AG08396 (cell line): ENCODE data around the gene EPHB1.
A peak's percentile ranks its signal among the peaks of the same experiment; 100 is the strongest.
"Not testable (repeated sequence)": the region's sequence is repeated elsewhere in the genome, so short reads cannot be mapped to it uniquely, and the experiment has no call there.

Experiments used
- DNase-seq: peaks from one replicate; pipeline ENCODE4 v3.0.0; 2012; ENCODE audit warnings: low spot score, mixed read lengths

Gene EPHB1

DNA sequence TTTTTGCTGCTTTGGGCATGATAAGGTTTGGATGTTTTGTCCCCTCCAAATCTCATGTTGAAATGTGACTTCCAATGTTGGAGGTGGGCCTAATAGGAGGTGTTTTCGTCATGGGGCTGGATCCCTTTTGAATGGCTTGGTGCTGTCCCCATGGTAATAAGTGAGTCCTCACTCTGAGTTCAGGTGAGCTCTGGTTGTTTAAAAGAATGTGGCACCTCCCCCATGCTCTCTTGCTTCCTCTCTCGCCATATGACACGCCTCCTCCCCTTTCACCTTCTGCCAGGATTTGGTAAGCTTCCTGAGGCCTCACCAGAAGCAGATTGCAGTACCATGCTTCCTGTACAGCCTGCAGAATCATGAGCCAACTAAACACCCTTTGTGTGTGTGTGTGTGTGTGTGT, 255.5 kb downstream of the EPHB1 start:
- no peak for DNase-seq

DNA sequence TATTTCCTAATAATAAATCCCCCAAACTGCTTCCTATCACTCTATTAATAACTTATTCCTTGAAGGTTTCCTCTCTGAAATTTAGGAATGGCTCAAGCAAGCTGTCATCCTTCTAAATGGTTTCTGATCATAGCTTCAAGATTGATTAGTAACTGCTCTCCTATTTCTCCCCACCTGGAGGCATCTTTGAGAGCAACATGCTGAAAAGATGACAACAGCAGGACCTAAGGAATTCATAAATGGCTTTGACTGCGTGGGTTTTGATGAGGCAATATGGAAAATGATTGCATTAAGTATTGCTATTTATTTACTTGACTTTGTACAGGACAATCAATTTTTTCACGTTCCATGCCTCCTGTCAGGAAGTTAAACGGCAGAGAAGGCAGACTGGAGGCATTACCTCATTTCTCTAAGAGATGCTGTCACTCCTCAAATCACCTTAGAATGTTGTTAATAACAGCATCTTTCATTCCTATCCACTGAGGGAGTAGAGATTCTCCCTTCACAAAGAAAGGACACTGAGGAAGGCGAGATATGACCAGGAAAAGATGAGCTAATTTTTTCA, 256.4 kb downstream of the EPHB1 start:
- no peak for DNase-seq

GRCh38 chr3:135055449-135055848, 260.4 kb downstream of the EPHB1 start:
- DNase-seq = no peak

DNA sequence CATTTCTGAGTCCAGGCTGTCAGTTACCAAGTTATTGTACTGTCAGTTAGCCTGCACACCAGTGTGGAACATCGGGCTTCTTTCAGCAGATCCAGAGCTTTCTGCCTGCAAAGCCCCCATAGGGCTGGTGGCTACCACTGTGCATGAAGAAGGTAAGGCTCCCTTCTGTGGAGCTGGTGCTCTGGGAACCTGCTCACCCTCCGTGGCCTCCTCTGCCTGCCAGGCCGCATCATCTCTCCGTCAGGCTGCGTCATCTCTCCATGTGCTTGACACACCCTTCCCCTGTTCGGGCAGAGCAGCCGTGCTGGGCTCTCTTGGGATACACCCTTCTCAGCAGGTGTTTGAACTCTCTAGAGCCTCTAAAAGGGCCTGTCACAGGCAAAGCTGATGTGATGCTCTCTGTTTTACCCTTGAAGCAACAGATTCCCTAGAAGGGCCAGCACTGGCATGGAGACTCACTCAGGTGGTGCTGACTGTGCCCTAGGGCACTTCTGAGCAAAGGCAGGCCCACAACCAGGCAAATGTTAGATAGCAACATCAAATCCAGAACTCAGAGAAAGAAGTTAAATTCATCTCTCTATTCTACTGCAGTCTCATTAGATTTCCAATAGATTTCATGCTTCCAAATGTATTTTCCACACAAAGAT, 261.1 kb downstream of the EPHB1 start:
- DNase-seq = no peak

GRCh38 chr3:135056733-135057310, 261.8 kb downstream of the EPHB1 start:
- no peak for DNase-seq

DNA sequence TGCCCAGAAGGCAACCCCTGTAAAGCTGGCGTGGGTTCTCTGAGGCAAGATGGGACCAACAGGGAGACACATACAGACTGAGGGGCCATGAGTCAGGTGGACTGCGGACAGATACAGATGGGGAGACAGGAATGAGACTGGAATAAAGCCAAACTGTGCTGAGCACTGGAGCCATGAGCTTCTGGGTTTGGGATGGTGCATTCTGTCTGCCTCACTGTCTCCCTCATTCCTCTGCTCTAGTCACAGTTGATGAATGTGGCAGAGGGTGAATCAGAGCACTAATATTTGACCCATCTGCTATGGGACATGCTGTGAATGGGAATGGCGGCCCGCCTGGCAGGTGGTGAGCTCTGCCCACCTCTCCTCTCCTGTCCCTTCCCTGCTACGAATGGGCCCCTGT, 262.9 kb downstream of the EPHB1 start:
- no peak for DNase-seq

DNA sequence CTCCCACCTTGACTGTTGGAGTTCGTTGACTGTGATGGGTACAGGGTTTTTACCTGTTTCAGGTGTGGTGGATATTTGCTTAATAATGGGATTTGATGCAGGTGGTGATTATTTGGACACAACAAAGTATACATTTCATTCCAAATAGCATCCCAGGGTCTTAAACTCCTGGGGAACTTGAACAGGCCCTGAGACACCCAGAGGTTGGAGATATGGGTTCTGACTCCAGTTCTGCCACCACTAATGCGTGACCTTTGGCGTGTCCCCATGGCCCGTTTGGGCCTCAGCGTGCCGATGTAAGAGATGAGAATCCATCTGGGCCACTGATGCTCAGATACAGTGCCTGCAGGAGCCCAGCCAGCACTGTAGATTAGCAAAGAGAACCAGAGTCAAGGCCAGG, 264.5 kb downstream of the EPHB1 start:
- DNase-seq = no peak

DNA sequence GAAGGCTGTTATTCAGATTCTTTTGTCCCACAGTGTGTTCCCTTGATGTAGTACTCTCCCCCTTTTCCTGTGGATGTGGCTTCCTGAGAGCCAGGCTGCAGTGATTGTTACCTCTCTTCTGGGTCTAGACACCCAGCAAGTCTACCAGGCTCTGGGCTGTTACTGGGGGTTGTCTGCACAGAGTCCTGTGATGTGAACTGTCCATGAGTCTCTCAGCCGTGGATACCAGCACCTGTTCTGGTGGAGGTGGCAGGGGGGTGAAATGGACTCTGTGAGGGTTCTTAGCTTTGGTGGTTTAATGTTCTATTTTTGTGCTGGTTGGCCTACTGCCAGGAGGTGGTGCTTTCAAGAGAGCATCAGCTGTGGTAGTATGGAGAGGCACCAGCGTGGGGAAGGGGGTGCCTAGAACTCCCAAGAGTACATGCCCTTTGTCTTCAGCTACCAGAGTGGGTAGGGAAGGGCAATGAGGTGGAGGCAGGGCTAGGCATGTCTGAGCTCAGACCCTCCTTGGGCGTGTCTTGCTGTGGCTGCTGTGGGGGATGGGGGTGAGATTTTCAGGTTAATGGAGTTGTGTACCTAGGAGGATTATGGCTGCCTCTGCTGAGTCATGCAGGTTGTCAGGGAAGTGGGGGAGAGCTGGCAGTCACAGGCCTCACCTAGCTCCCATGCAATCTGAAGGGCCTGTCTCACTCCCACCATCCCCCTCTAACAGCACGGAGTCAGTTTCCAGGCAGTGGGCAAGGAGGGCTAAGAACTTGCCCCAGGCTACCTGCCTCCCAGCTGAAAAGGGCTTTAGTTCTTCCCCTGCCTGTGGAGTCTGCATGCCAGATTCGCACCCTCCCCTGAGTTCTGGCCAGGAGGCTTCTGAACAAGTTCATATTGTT, 272.0 kb downstream of the EPHB1 start:
- not testable (repeated sequence) for DNase-seq

- no peak for DNase-seq
Observed at GRCh38 chr3:135068011-135068410, 273.0 kb downstream of the EPHB1 start.

DNA sequence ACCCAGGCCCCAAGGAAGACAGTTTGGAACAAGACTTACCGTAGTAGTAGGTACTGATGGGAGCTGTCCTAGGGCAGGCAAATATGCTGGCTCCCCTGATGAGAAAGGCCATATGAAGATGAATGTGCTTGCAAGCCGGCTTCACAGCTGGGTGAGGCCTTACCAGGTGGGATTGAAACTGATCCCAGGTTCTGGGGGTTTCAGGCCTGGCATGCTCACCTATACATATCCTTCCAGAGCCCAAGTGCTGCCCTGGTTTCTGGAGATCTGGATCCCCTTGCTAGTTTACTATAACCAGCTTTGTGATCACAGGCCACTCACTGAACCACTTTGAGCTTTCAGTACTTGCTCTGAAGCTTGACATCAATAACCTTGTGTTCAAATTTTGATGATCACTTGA, 274.3 kb downstream of the EPHB1 start:
- no peak for DNase-seq

- DNase-seq = no peak
Observed at GRCh38 chr3:135071483-135071882, 276.4 kb downstream of the EPHB1 start.

DNA sequence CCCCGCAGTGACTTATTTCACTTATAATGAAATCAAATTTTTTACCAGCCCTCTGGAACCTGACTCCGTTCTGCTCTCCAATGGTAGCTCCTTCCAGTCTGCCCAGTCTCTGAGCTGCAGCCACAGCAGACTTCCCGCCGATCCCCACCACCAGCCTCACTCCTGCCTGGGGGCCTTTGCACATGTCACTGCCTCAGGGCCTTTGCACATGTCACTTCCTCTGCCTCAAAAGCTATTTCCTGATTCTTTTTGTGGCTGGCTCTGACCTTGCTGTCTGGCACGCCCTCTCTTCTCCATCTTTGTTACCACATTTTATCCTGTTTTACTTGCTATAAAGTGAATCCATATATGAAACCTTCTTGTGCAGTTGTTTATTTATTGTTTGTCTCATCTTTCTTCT, 277.4 kb downstream of the EPHB1 start:
- no peak for DNase-seq

DNA sequence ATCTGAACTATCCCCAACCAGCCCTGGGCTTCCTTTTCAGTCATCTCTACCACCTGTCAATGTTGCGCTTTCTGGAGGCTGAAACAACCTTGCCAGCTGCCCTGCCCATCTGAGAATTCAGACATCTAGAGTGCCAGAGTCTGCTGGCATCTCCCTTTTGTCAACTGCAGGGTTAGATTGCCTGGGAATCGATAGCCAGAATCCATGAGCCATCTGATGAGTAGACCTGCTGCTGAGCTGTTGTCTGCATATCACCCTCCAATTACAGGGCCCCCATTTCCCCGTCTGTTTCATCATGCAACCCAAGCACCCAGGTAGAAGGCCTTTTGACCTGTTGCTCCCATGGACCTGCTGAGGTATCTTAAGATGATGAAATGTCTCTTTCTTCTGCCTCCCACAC, 280.1 kb downstream of the EPHB1 start:
- no peak for DNase-seq

DNA sequence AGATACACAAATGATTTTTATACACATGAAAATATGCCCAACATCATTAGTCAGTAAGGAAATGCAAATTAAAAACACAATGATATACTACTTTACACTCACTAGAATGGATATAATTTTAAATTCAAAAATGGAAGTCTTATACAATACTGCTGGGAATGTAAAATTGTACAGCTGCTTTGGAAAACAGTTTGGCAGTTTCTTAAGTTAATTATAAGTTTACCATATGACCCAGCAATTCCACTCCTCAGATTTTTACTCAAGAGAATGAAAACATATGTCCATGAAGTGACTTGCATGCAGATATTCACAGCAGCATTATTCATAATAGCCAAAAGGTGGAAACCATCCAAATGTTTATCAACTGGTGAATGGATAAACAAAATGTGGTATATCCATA, 281.3 kb downstream of the EPHB1 start:
- DNase-seq = no peak

DNA sequence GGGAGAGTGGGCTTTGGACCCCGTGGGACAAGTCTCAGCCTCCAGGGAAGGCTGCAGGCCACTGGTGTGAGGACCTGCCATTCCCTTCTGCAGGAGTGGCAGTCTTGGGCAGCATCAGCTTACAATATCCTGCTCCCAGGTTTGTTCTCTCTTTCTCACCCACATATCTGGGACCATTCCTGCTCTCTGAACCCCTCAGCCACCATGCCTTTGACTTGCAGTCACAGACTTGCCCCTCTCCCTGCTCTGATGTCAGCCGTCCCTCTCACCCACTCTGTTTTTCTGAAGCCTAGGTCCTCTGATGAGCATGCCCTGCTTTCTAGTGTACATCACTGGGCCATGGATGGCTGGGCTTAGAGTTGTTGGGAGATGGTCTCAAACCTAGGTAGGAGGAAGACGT, 282.1 kb downstream of the EPHB1 start:
- DNase-seq = no peak

DNA sequence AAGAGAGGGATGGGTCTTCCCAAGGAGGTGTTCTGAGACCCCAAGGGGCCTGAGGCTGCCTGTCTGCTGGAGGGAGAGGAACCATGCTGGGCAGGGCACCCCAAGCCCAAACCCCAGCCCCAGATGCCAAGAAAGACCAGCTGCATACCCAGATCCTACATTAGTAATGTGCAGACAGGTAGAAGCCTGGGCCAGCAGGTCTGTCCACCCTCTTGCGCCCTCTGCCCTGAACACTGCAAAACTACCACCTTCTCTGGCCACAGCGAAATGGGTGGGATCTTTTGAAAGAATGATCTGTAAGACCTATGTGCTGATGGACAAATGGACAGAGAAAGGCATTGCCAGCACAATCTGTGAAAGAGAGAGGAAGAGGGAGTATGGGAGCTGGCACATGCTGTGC, 283.2 kb downstream of the EPHB1 start:
- DNase-seq = no peak

DNA sequence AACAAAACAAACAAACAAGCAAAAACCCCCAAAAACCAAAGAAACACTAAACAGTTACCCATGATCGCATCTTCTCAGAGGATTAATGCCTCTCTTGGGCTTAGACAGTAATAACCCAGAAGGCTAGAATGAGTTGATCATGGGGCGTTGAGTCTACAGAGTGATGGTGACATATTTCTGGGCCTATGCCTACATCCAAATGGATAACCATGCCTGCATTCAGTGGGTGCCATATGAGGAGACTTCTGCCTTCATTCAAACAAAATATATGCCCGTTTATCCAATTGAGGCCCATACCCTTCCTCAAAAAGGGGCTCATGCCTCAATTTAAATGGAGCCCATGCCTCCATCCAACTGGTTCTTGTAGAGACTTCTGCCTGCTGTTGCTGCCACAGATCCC, 284.0 kb downstream of the EPHB1 start:
- DNase-seq = no peak

GRCh38 chr3:135081451-135081850, 286.4 kb downstream of the EPHB1 start:
- DNase-seq = no peak

DNA sequence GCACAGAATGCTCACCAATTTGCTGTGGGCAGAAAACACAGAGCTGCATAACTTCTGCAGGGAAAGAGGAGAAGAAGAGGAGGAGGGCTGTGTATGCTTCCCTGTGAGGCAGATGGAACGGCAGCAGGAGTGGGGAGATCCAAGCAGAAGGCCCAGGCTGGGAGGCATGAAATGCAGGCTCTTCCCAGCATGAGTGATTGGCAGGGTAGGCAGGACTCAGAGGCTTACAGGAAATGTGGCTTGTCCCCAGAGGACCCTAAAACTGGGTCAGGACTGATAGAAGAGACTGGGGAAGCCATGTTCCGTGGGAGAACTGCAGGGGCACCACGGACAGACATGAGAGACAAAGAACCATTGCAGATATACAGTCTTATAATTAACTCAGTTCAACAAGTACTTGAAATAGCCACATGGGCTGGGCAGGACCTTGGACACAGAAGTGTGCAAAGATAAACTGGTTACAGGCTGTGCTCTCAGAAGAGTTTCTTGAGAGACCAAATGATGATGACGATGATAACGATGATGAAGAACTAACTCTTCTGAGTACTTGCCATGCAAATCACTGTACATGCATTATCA, 286.9 kb downstream of the EPHB1 start:
- no peak for DNase-seq

- DNase-seq = no peak
Observed at GRCh38 chr3:135082706-135083105, 287.6 kb downstream of the EPHB1 start.

DNA sequence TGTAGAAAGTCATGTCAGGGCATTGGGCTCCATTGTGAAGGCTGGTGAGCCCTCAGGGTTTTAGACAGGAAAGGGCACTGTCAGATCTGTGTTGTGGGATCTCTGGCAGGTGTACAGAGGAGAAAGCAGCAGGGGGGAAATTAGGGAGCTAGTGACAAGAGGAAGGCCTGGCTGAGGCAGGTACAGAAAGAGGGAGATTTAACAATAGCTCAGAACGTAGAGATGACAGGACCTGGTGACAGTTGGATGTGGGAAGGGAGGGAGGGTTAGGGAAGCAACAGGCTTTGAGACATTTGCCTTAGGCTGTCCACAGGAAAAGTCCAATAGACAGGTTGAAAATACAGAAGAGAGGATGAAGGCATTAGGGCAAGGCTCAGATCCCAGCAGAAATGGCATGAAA, 288.1 kb downstream of the EPHB1 start:
- DNase-seq = no peak

DNA sequence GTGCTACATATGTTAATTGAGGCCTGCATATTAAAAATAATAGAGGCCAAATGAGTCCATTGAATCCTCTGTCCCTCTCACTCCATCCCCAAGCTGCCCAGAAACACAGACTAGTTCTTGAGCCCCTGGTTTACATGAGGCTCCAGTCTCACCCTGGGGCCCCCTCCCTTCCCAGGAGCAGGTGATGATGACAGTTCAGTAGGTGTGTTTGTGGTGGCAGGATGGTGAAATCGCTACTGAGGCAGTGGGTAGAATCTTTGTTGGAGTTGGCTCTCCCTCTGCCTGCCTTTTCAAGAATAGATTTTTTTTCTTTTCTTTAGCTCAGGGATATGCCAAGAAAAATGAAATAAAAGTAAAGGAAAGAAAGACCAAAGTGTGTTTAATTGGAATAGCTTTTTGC, 288.7 kb downstream of the EPHB1 start:
- no peak for DNase-seq

- peak; percentile 17 for DNase-seq
Observed at GRCh38 chr3:135084405-135084804, 289.3 kb downstream of the EPHB1 start.
